OCI-LY3 (cell line): Measurements from ENCODE around the gene SMC1A.

Source experiments
- EZH2phosphoT487 ChIP-seq: fragments of 200-600 bp; shearing (Covaris generic); IDR thresholded peaks from 2 replicates; pipeline ENCODE4 v1.6.1; 2018; ENCODE audit warnings: antibody characterized with exemption, mixed run types, low read depth
- TF ChIP-seq, protein P1 (sequence below): fragments of 200-600, 300-600 bp; sonication (generic); IDR thresholded peaks from 2 replicates; pipeline ENCODE4 v1.5.1; 2014; ENCODE audit warnings: antibody characterized with exemption, low read length, low read depth

DNA sequence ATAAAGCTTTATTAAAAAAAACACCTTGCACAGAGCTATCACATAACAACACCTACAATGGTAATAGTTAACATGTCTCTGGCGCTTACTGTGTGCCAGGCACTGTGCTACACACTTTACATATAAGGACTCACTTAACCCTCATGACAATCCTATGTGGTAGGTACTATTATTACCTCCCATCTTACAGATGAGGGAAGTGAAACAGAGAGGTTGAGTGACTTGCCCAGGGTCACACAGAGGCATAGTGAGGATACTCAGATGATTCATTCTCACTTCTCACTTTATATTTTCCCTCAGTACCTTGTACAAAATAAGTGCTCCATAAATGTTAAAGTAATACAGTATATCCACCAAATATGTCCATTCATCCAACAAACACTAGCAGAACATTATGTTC lies 97.7 kb downstream of the SMC1A start:
- TF ChIP-seq, protein P1, sequence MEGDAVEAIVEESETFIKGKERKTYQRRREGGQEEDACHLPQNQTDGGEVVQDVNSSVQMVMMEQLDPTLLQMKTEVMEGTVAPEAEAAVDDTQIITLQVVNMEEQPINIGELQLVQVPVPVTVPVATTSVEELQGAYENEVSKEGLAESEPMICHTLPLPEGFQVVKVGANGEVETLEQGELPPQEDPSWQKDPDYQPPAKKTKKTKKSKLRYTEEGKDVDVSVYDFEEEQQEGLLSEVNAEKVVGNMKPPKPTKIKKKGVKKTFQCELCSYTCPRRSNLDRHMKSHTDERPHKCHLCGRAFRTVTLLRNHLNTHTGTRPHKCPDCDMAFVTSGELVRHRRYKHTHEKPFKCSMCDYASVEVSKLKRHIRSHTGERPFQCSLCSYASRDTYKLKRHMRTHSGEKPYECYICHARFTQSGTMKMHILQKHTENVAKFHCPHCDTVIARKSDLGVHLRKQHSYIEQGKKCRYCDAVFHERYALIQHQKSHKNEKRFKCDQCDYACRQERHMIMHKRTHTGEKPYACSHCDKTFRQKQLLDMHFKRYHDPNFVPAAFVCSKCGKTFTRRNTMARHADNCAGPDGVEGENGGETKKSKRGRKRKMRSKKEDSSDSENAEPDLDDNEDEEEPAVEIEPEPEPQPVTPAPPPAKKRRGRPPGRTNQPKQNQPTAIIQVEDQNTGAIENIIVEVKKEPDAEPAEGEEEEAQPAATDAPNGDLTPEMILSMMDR, result no peak
- TF ChIP-seq EZH2phosphoT487, result no peak
